PC-3 (cell line): ENCODE results near the gene EGF. TPM values are rescaled to one million over a fixed set of nuclear protein-coding genes. Genes with fewer than 3 reads are reported as not detected.

Experiments used
- ATAC-seq: fragments of 200-7000 bp; cut with Tn5 transposase; 2 replicates; pipeline ENCODE4 v1.9.1; 2020; ENCODE audit warnings: mild to moderate bottlenecking, moderate library complexity
- BruUV-seq: library from RNA; stranded (reverse); fragments of 400-500 nt; replicated peaks from 2 replicates; lab custom pipeline; 2021; lab: Mats Ljungman, UMichigan
- CTCF ChIA-PET: fragments of 300-600 bp; sonication (Branson Sonifier 250); formaldehyde crosslinking; loops from one replicate; lab custom pipeline; 2022; ENCODE audit warnings: antibody characterized with exemption; lab: Charles Lee
- POLR2A ChIA-PET: fragments of 300-600 bp; sonication (Branson Sonifier 250); formaldehyde crosslinking; loops from one replicate; lab custom pipeline; 2022; ENCODE audit warnings: antibody characterized with exemption; ENCODE audit not compliant: unreplicated experiment; lab: Charles Lee
- DNase-seq: peaks from one replicate; pipeline ENCODE4 v3.0.0-alpha.2; 2015
- H2AFZ ChIP-seq: fragments of 300-600 bp; sonication (generic); 2 replicates; pipeline ENCODE4 v1.6.0; 2016; ENCODE audit warnings: antibody characterized with exemption, low read length
- H3F3A ChIP-seq: fragments of 300-600 bp; sonication (generic); one replicate; pipeline ENCODE4 v1.6.0; 2017; ENCODE audit warnings: antibody characterized with exemption, low read length, control low read depth, mild to moderate bottlenecking; ENCODE audit not compliant: unreplicated experiment
- H3K27ac ChIP-seq: fragments of 300-600 bp; sonication (generic); 2 replicates; pipeline ENCODE4 v1.5.1; 2016; ENCODE audit warnings: mild to moderate bottlenecking, low read length
- H3K27me3 ChIP-seq: fragments of 300-600 bp; sonication (generic); 2 replicates; pipeline ENCODE4 v1.6.1; 2016; ENCODE audit warnings: low read length, mixed read lengths
- H3K36me3 ChIP-seq: fragments of 300-600 bp; sonication (generic); 2 replicates; pipeline ENCODE4 v1.6.1; 2016; ENCODE audit warnings: low read depth, mixed run types, low read length, mixed read lengths
- H3K4me1 ChIP-seq: fragments of 300-600 bp; sonication (generic); 2 replicates; pipeline ENCODE4 v1.5.1; 2016; ENCODE audit warnings: low read length; ENCODE audit not compliant: insufficient read depth
- H3K4me2 ChIP-seq: fragments of 300-600 bp; sonication (generic); 2 replicates; pipeline ENCODE4 v1.6.0; 2016; ENCODE audit warnings: low read length
- H3K4me3 ChIP-seq: fragments of 300-600 bp; sonication (generic); 2 replicates; pipeline ENCODE4 v1.5.1; 2016; ENCODE audit warnings: mild to moderate bottlenecking, low read length, mixed read lengths
- H3K79me2 ChIP-seq: fragments of 300-600 bp; sonication (generic); 2 replicates; pipeline ENCODE4 v1.6.1; 2017; ENCODE audit warnings: low read length, mixed read lengths
- H3K9ac ChIP-seq: fragments of 300-600 bp; sonication (generic); 2 replicates; pipeline ENCODE4 v1.6.0; 2016; ENCODE audit warnings: mild to moderate bottlenecking, low read length
- H3K9me2 ChIP-seq: fragments of 300-600 bp; sonication (generic); replicated peaks from 2 replicates; pipeline ENCODE4 v1.6.1; 2016; ENCODE audit warnings: mixed run types, low read length, mixed read lengths
- H3K9me3 ChIP-seq: fragments of 300-600 bp; sonication (generic); 2 replicates; pipeline ENCODE4 v1.6.1; 2016; ENCODE audit warnings: low read length, mixed read lengths
- H4K20me1 ChIP-seq: fragments of 300-600 bp; sonication (generic); 2 replicates; pipeline ENCODE4 v1.6.1; 2016; ENCODE audit warnings: low read length, mixed read lengths
- CTCF ChIP-seq: fragments of 300-600 bp; sonication (generic); conservative IDR thresholded peaks from 2 replicates; pipeline ENCODE4 v1.5.1; 2017; ENCODE audit warnings: antibody characterized with exemption, low read depth, mild to moderate bottlenecking, low read length
- EZH2 ChIP-seq: fragments of 300-600 bp; sonication (generic); IDR thresholded peaks from one replicate; pipeline ENCODE4 v1.6.1; 2017; ENCODE audit warnings: antibody characterized with exemption, mild to moderate bottlenecking, low read length; ENCODE audit not compliant: unreplicated experiment
- EZH2phosphoT487 ChIP-seq: fragments of 300-600 bp; sonication (generic); IDR thresholded peaks from 2 replicates; pipeline ENCODE4 v1.6.1; 2018; ENCODE audit warnings: mild to moderate bottlenecking, antibody characterized with exemption, low read length, borderline replicate concordance
- intact Hi-C: fragments of 100-400 bp; cut with micrococcal nuclease; formaldehyde crosslinking; loops from 2 replicates; pipeline ENCODE4 v1.9.0; 2023
- total RNA-seq: library from RNA; depleted of rRNA; stranded (reverse); fragments of >200 nt; gene quantifications from 2 replicates; pipeline ENCODE4 v1.2.3, GENCODE V29; 2014

Gene EGF
- total RNA-seq, 1 experiment from 2014 or later: 6.1 TPM

- ATAC-seq: no peak
Observed at GRCh38 chr4:109978704-109979454, 66.2 kb downstream of the EGF start.

GRCh38 chr4:109979920-109980717 is 67.4 kb downstream of the EGF start:
- Histone ChIP-seq H3K4me3 (no peak overlapping the region; the same call in 1 of the 2 replicates), H3K9me3 (no peaks in the 10 kb centered on the region), H3K4me2 (peak overlapping the region; percentile 59), H3K9me2 (no peaks in the 10 kb centered on the region), H3K9ac (no peak overlapping the region), H3K27ac (peak overlapping the region; percentile 51), H3F3A (peaks cover 3% of the 10 kb centered on the region), H3K27me3 (no peaks in the 10 kb centered on the region), H3K4me1 (peaks cover 19% of the 10 kb centered on the region), H4K20me1 (no peaks in the 10 kb centered on the region), H2AFZ (0 out of 2 replicates have a peak overlapping the region, but pooled peaks have one; percentile 1), H3K36me3 (no peaks in the 10 kb centered on the region; the same call in 1 of the 2 replicates), H3K79me2 (no peaks in the 10 kb centered on the region)
- peak; percentile 76 for DNase-seq
- ATAC-seq: peak; percentile 89
- BruUV-seq: no TSS peak
- intact Hi-C loops: loop anchor here (2.0 kb wide), 3 partner anchors 165 to 557 kb away; partner anchors contain the start of genes CASP6 and GAR1
- no peak for TF ChIP-seq CTCF
- TF ChIP-seq EZH2phosphoT487: no peak
- no peak for TF ChIP-seq EZH2
- ChIA-PET CTCF (interaction anchor here (0.6 kb wide), 1 partner anchor 688 kb away, joined by 3 read pairs; no protein-coding TSS in a partner anchor), POLR2A (interaction anchor here (0.6 kb wide), 1 partner anchor 80 kb away, joined by 3 read pairs; no protein-coding TSS in a partner anchor)

More at GRCh38 chr4:109978704-109979454, 66.2 kb downstream of the EGF start:
- no peaks in the 10 kb centered on the region for H4K20me1 ChIP-seq
- TF ChIP-seq EZH2phosphoT487 (no peak), CTCF (peak; percentile 14; the same call in 1 of the 2 replicates)
- H3K36me3 ChIP-seq: no peaks in the 10 kb centered on the region; the same call in 1 of the 2 replicates
- no TSS peak for BruUV-seq
- peaks cover 3% of the 10 kb centered on the region for H3F3A ChIP-seq
- peaks cover 19% of the 10 kb centered on the region for H3K4me1 ChIP-seq
- no peaks in the 10 kb centered on the region for H3K27me3 ChIP-seq
- H3K79me2 ChIP-seq: no peaks in the 10 kb centered on the region
- POLR2A ChIA-PET: no interaction called here
- H3K4me2 ChIP-seq: no peak overlapping the region
- CTCF ChIA-PET: interaction anchor here (0.7 kb wide), 1 partner anchor 1574 kb away, joined by 3 read pairs; no protein-coding TSS in a partner anchor
- no peak overlapping the region for H3K27ac ChIP-seq
- no peak for DNase-seq
- H3K9ac ChIP-seq: no peak overlapping the region
- H3K9me2 ChIP-seq: no peaks in the 10 kb centered on the region
- no peaks in the 10 kb centered on the region for H3K9me3 ChIP-seq
- intact Hi-C loops: loop anchor here (1.0 to 2.0 kb wide), 6 partner anchors 153 to 556 kb away; partner anchors contain the start of genes CASP6 and GAR1
- H2AFZ ChIP-seq: no peak overlapping the region
- no peak overlapping the region for H3K4me3 ChIP-seq
